Testis (tissue), 3 donors: ENCODE data around the gene LPIN1. TPM values are rescaled to one million over a fixed set of nuclear protein-coding genes. Genes with fewer than 3 reads are reported as not detected.

Experiments used
- DNase-seq: peaks from one replicate; pipeline ENCODE4 v3.0.0-alpha.2; 2019
- H3K27ac ChIP-seq, 2 donors: fragments of 200-600 bp; sonication (generic); one replicate each; pipeline ENCODE4 v1.5.1; 2019
- H3K27me3 ChIP-seq: fragments of 200-600 bp; sonication (generic); one replicate; pipeline ENCODE4 v1.5.1; 2019
- H3K36me3 ChIP-seq: fragments of 200-600 bp; sonication (generic); one replicate; pipeline ENCODE4 v1.5.1; 2017; ENCODE audit warnings: low read depth; ENCODE audit errors: missing control alignments
- H3K4me1 ChIP-seq: fragments of 200-600 bp; sonication (generic); one replicate; pipeline ENCODE4 v1.5.1; 2019
- H3K4me3 ChIP-seq, 2 donors: fragments of 200-600 bp; sonication (generic); one replicate each; pipeline ENCODE4 v1.5.1; 2017 to 2019
- H3K9me3 ChIP-seq: fragments of 200-600 bp; sonication (generic); one replicate; pipeline ENCODE4 v1.5.1; 2017
- POLR2A ChIP-seq: fragments of 450-650 bp; IDR thresholded peaks from one replicate; pipeline ENCODE4 v1.6.1; 2017; ENCODE audit warnings: antibody characterized with exemption, mild to moderate bottlenecking, moderate library complexity
- WGBS, 2 donors: methylation state at CpG; one replicate each; pipeline ENCODE4 v1.1.5; 2018; 5-methylcytosine and 5-hydroxymethylcytosine counted together
- intact Hi-C: fragments of 100-400 bp; cut with DNase I; formaldehyde crosslinking; loops from one replicate; pipeline ENCODE4 v1.15.1; 2023; ENCODE audit warnings: low total_unique reads
- polyA plus RNA-seq: library from polyadenylated mRNA; stranded (reverse); fragments of 350-450 nt; fragmentation: Illumina TruSeq; extraction: RNeasy Lipid Tissue Mini Kit (QIAGEN cat#74804); gene quantifications from one replicate; pipeline ENCODE4 v1.2.3, GENCODE V29; 2014; ENCODE audit warnings: low read depth, low replicate concordance; ENCODE audit not compliant: insufficient read depth
- total RNA-seq, 2 donors: library from RNA; depleted of rRNA; stranded (reverse); fragments of >200 nt; gene quantifications; one replicate each; pipeline ENCODE4 v1.2.3, GENCODE V29; 2016
- TF ChIP-seq, protein P1 (sequence below), 3 experiments: fragments of 450-650 bp in 2 of 3; fragments of 200-600 bp in 1 of 3; sonication (generic) in 1 of 3; IDR thresholded peaks; one replicate each; pipeline ENCODE4 v1.5.1; 2016 to 2019; ENCODE audit warnings: antibody characterized with exemption in 3 of 3, mild to moderate bottlenecking in 2 of 3, moderate library complexity in 1 of 3

The LPIN1 gene
- total and polyA plus RNA-seq, 3 donors from 2014 or later: 90.0 to 198 (median 169) TPM

DNA sequence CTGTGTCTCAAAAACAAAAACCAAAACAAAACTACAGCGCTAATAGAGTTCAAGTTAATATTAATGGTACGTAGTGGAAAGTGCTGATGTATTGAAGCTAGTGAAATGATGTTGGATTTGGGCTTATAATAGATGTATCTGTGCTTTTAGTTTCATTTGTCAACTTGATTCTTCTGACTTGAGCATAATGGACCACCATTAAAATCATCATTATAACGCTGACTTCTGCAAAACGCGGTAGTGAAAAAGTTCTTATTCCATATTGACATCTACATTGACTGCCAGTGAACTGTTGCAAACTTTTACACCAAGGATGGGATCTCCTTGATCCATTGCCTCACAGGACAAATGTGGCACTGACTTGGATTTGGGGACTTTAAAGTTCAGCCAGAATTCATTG, 85.0 kb downstream of the LPIN1 start:
- Histone ChIP-seq H3K9me3 (no peaks in the 10 kb centered on the region), H3K36me3 (no peaks in the 10 kb centered on the region), H3K27ac (no peak overlapping the region), H3K4me1 (peaks cover 17% of the 10 kb centered on the region), H3K27me3 (no peaks in the 10 kb centered on the region), H3K4me3 (no peak overlapping the region)
- WGBS, 2 donors: 92 to 98% methylated on average over 5 of the region's 5 CpGs
- no peak for DNase-seq
- intact Hi-C loops: no loop called here
- TF ChIP-seq, protein P1, sequence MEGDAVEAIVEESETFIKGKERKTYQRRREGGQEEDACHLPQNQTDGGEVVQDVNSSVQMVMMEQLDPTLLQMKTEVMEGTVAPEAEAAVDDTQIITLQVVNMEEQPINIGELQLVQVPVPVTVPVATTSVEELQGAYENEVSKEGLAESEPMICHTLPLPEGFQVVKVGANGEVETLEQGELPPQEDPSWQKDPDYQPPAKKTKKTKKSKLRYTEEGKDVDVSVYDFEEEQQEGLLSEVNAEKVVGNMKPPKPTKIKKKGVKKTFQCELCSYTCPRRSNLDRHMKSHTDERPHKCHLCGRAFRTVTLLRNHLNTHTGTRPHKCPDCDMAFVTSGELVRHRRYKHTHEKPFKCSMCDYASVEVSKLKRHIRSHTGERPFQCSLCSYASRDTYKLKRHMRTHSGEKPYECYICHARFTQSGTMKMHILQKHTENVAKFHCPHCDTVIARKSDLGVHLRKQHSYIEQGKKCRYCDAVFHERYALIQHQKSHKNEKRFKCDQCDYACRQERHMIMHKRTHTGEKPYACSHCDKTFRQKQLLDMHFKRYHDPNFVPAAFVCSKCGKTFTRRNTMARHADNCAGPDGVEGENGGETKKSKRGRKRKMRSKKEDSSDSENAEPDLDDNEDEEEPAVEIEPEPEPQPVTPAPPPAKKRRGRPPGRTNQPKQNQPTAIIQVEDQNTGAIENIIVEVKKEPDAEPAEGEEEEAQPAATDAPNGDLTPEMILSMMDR (IDR thresholded peaks at IDR 0.05): no peak
- no peak for TF ChIP-seq POLR2A

DNA sequence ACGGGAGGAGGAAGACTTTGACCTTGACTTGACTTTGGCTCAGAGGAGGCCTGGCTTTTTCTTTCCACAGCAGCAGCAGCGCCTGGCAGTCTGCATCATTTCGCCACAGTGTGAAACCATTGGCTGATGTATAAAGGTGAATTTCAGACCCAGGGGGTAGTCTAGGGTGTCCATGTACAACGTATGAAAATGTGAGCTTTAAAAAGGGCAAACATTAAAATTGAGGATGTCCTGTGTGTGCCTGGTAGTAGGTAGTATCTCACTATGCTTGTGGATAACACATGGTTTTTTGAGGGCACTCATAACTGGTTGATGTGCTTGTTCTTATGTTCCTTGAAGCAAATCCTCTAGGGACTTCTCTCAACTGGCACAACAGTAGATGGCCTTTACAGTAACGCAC, 86.1 kb downstream of the LPIN1 start:
- WGBS, 2 donors: 70 to 84% methylated on average over 5 of the region's 5 CpGs
- peaks cover 17% of the 10 kb centered on the region for H3K4me1 ChIP-seq
- intact Hi-C loops: no loop called here
- H3K27me3 ChIP-seq: no peaks in the 10 kb centered on the region
- no peak for TF ChIP-seq POLR2A
- TF ChIP-seq, protein P1 (IDR thresholded peaks at IDR 0.05): no peak
- no peaks in the 10 kb centered on the region for H3K36me3 ChIP-seq
- no peak for DNase-seq
- no peaks in the 10 kb centered on the region for H3K9me3 ChIP-seq
- H3K4me3 ChIP-seq: no peak overlapping the region
- H3K27ac ChIP-seq: no peak overlapping the region

DNA sequence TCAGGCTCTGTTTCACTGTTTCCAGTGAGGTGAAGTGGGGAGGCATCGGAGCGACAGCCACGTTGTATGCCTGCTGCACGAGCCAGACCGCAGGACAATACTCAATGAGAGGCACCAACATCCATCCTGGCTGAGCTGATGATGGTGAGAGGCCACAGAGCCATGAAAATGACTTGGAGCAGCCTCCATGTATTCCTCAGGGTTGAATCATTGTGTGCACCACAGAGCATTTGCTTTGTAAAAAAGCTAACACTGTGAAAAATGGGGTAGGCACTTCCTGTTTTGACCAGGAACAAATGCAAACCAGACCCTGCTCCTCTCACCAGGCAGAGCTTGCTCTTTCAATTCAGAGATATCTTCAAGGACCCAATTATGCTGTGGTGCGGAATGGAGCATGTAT, 87.2 kb downstream of the LPIN1 start:
- WGBS, 2 donors: 93 to 94% methylated on average over 6 of the region's 6 CpGs
- TF ChIP-seq, protein P1 (IDR thresholded peaks at IDR 0.05): no peak
- no peak for TF ChIP-seq POLR2A
- H3K36me3 ChIP-seq: no peaks in the 10 kb centered on the region
- H3K4me3 ChIP-seq: no peak overlapping the region
- no peaks in the 10 kb centered on the region for H3K27me3 ChIP-seq
- intact Hi-C loops: no loop called here
- H3K27ac ChIP-seq: no peak overlapping the region
- DNase-seq: no peak
- H3K4me1 ChIP-seq: peaks cover 17% of the 10 kb centered on the region
- H3K9me3 ChIP-seq: no peaks in the 10 kb centered on the region

DNA sequence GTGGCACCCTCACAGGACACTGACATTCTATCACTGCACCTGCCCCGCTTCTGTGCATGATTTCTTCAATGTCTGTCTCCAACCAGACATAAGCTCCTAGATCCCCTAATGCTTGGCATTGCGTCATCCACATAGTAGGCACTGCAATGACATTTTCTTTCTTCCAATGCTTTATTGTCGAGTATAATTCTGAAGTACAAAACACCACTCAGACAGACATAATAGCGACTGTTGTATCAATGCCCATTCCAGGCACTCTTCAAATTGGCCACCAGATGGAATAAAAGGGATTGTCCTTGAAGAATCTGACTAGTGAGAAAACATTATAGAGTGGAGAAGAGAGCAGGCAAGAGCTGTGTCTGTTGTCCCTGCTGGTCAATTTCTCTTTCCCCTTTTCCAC, 89.0 kb downstream of the LPIN1 start:
- no peak overlapping the region for H3K27ac ChIP-seq
- intact Hi-C loops: no loop called here
- no peaks in the 10 kb centered on the region for H3K9me3 ChIP-seq
- no peak for DNase-seq
- H3K27me3 ChIP-seq: no peaks in the 10 kb centered on the region
- 85 to 93% methylated on average over 4 of the region's 4 CpGs for WGBS, 2 donors
- no peak overlapping the region for H3K4me3 ChIP-seq
- TF ChIP-seq, protein P1 (IDR thresholded peaks at IDR 0.05): no peak
- no peak for TF ChIP-seq POLR2A
- H3K4me1 ChIP-seq: peaks cover 5% of the 10 kb centered on the region
- no peaks in the 10 kb centered on the region for H3K36me3 ChIP-seq

- TF ChIP-seq POLR2A: no peak
- TF ChIP-seq, protein P1 (IDR thresholded peaks at IDR 0.05): no peak
- H3K27ac ChIP-seq: no peak overlapping the region
- H3K27me3 ChIP-seq: no peaks in the 10 kb centered on the region
- WGBS, 2 donors: 93 to 94% methylated on average over 6 to 7 of the region's 7 CpGs
- no peaks in the 10 kb centered on the region for H3K36me3 ChIP-seq
- no peak for DNase-seq
- no peaks in the 10 kb centered on the region for H3K9me3 ChIP-seq
- no peaks in the 10 kb centered on the region for H3K4me1 ChIP-seq
- H3K4me3 ChIP-seq: no peak overlapping the region
- intact Hi-C loops: no loop called here
Observed at GRCh38 chr2:11836647-11837219, 90.3 kb downstream of the LPIN1 start.
